ENCODE data around the gene ELOVL1. TPM values are rescaled to one million over a fixed set of nuclear protein-coding genes. Genes with fewer than 3 reads are reported as not detected.
A peak's percentile ranks its signal among the peaks of the same experiment; 100 is the strongest.

The ELOVL1 gene
- total RNA-seq, 1 donor from 2014 or later: 52.2 TPM

DNA sequence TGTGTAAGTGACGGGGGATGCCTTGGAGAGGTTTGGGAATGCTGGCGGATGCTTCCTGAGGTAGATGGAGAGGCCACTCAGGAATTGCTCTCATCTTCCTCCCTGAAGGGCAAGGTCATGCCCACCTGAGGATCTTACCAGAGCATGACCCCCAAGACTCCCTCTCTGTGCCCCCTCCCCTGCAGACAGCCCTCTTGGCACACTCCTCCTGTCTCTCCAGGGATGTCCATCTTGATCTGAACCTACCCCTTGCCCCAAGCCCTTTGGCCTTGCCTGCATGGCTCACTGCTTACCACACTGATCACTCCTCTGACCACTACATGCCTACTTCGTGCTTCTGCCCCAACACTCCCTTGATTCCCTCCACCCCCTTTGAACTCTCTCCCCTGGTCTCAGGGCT is 48.0 kb downstream of the ELOVL1 start:
- no peak overlapping the region for H3K27ac Mint-ChIP-seq
- no peaks in the 10 kb centered on the region for H3K27me3 Mint-ChIP-seq
- TF ChIP-seq, protein P1, sequence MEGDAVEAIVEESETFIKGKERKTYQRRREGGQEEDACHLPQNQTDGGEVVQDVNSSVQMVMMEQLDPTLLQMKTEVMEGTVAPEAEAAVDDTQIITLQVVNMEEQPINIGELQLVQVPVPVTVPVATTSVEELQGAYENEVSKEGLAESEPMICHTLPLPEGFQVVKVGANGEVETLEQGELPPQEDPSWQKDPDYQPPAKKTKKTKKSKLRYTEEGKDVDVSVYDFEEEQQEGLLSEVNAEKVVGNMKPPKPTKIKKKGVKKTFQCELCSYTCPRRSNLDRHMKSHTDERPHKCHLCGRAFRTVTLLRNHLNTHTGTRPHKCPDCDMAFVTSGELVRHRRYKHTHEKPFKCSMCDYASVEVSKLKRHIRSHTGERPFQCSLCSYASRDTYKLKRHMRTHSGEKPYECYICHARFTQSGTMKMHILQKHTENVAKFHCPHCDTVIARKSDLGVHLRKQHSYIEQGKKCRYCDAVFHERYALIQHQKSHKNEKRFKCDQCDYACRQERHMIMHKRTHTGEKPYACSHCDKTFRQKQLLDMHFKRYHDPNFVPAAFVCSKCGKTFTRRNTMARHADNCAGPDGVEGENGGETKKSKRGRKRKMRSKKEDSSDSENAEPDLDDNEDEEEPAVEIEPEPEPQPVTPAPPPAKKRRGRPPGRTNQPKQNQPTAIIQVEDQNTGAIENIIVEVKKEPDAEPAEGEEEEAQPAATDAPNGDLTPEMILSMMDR (conservative IDR thresholded peaks at IDR 0.05): no peak
- no peak overlapping the region for H3K4me3 Mint-ChIP-seq
- DNase-seq (ENCODE audit: extremely low spot score, unreplicated experiment): no peak
- H3K9me3 Mint-ChIP-seq: no peaks in the 10 kb centered on the region
- no peaks in the 10 kb centered on the region for H3K36me3 Mint-ChIP-seq
- H3K4me1 Mint-ChIP-seq (ENCODE audit: unreplicated experiment): no peaks in the 10 kb centered on the region

DNA sequence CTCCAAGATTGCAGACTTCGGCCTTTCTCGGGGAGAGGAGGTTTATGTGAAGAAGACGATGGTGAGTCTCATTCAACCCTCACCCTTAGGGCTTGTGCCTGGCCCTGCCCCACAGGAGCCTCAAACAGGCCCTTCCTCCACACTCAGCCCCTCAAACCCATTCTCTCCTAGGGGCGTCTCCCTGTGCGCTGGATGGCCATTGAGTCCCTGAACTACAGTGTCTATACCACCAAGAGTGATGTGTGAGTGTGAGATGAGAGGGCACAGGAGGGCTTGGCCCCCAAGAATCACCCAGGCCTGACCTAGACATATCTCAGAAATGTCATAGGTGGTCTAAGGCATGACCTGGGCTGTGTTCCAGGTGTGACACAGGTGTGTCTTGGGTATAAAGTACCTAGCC is 48.5 kb downstream of the ELOVL1 start:
- Mint-ChIP-seq H3K4me3 (no peak overlapping the region), H3K27ac (no peak overlapping the region), H3K36me3 (no peaks in the 10 kb centered on the region), H3K27me3 (no peaks in the 10 kb centered on the region), H3K9me3 (no peaks in the 10 kb centered on the region), H3K4me1 (ENCODE audit: unreplicated experiment) (no peaks in the 10 kb centered on the region)
- no peak for DNase-seq (ENCODE audit: extremely low spot score, unreplicated experiment)
- TF ChIP-seq, protein P1 (conservative IDR thresholded peaks at IDR 0.05): no peak

- H3K4me3 Mint-ChIP-seq: no peak overlapping the region
- H3K36me3 Mint-ChIP-seq: no peaks in the 10 kb centered on the region
Measured at GRCh38 chr1:43318831-43319230, 49.0 kb downstream of the ELOVL1 start.

DNA sequence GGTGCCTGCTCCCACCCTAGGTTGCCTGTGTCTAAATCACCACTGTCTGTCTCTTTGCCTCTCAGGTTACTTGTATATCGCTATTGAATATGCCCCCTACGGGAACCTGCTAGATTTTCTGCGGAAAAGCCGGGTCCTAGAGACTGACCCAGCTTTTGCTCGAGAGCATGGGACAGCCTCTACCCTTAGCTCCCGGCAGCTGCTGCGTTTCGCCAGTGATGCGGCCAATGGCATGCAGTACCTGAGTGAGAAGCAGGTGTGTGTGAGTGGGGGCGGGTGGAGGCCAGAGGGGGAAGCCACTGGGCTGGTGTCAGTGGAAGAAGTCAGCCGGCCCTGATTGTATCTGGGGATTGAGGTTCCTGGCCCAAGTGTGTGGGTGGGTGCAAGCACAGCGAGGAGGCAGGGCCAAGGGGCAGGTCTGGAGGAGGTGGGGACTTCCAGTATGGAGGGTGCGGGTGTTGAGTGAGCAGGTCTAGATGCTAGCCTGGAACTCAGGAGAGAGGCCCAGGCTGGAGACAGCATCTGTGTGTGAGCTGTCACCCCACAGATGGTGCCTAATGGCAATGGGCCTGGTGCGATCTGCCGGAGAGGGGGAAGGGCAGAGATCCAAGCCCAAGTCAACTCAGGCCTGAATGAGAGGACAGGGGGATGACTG is 49.9 kb downstream of the ELOVL1 start:
- H3K4me3 Mint-ChIP-seq: no peak overlapping the region
- H3K4me1 Mint-ChIP-seq (ENCODE audit: unreplicated experiment): no peaks in the 10 kb centered on the region
- TF ChIP-seq, protein P1 (conservative IDR thresholded peaks at IDR 0.05): no peak
- H3K36me3 Mint-ChIP-seq: no peaks in the 10 kb centered on the region
- no peaks in the 10 kb centered on the region for H3K9me3 Mint-ChIP-seq
- H3K27ac Mint-ChIP-seq: no peak overlapping the region
- DNase-seq (ENCODE audit: extremely low spot score, unreplicated experiment): no peak
- H3K27me3 Mint-ChIP-seq: no peaks in the 10 kb centered on the region

More at GRCh38 chr1:43318831-43319230, 49.0 kb downstream of the ELOVL1 start:
- no peaks in the 10 kb centered on the region for H3K27me3 Mint-ChIP-seq
- no peaks in the 10 kb centered on the region for H3K4me1 Mint-ChIP-seq (ENCODE audit: unreplicated experiment)
- no peaks in the 10 kb centered on the region for H3K9me3 Mint-ChIP-seq
- no peak overlapping the region for H3K27ac Mint-ChIP-seq
- TF ChIP-seq, protein P1 (conservative IDR thresholded peaks at IDR 0.05): no peak
- DNase-seq (ENCODE audit: extremely low spot score, unreplicated experiment): no peak

DNA sequence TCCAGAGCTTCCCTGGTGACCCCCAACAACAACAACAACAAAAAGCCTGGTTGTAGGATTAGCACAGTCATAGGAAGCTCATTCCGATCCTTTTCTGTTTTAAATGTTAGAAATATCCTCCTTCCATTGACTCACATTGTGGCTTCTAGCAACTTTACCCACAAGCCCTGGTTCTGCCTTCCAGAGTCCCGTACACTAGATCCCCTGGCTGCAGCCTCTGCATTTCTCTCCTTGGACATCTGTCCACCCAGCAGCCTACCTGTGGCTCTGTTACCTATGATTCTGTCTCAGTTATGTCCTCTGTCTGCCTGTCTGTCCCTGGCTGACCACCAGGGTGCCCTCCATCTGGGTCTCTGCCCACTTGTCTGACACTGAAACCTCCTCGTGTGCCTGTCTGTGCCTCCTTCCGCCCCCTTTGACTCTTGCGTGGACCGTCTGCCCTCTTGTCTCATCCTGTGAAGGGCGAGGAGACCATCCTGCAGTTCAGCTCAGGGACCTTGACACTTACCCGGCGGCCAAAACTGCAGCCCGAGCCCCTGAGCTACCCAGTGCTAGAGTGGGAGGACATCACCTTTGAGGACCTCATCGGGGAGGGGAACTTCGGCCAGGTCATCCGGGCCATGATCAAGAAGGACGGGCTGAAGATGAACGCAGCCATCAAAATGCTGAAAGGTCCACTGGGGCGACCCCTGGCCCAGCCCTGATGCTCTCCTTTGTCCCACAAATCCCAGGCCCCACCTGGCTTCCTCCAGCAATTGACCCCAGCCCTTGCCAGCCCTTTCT is 50.9 kb downstream of the ELOVL1 start:
- no peak overlapping the region for H3K4me3 Mint-ChIP-seq
- no peak overlapping the region for H3K27ac Mint-ChIP-seq
- no peaks in the 10 kb centered on the region for H3K9me3 Mint-ChIP-seq
- H3K4me1 Mint-ChIP-seq (ENCODE audit: unreplicated experiment): no peaks in the 10 kb centered on the region
- no peaks in the 10 kb centered on the region for H3K27me3 Mint-ChIP-seq
- TF ChIP-seq, protein P1 (conservative IDR thresholded peaks at IDR 0.05): peak; percentile 49
- no peaks in the 10 kb centered on the region for H3K36me3 Mint-ChIP-seq
- DNase-seq (ENCODE audit: extremely low spot score, unreplicated experiment): no peak
